Measurements from ENCODE around the gene ANKRD6. TPM values are rescaled to one million over a fixed set of nuclear protein-coding genes. Genes with fewer than 3 reads are reported as not detected.

The ANKRD6 gene
- total and polyA plus RNA-seq, 2 donors (not counting 3 experiments of a cell fraction or from before 2014, with no cell fraction given): 3.4 to 9.6 TPM

- Histone ChIP-seq H2AFZ (ENCODE audit: low read depth, low read length) (no peak overlapping the region), H3K4me1 (ENCODE audit: control insufficient read depth, extremely low read depth, insufficient read depth, low read length) (no peaks in the 10 kb centered on the region), H3K4me2 (ENCODE audit: insufficient read depth, low read length) (no peak overlapping the region), H4K20me1 (replicated peaks; ENCODE audit: control insufficient read depth, extremely low read depth, insufficient read depth, low read length) (no peaks in the 10 kb centered on the region), H3K79me2 (ENCODE audit: control insufficient read depth, insufficient read depth, low read length) (no peaks in the 10 kb centered on the region), H3K36me3 (ENCODE audit: control insufficient read depth in 2 of 2, extremely low read depth in 1 of 2, insufficient read depth in 2 of 2, low read length in 2 of 2) (no peaks in the 10 kb centered on the region), H3K9me1 (replicated peaks; ENCODE audit: control insufficient read depth, extremely low read depth, insufficient read depth, low read length) (no peaks in the 10 kb centered on the region), H3K9ac (replicated peaks; ENCODE audit: extremely low read depth, insufficient read depth, low read length) (no peak overlapping the region), H3K27ac (ENCODE audit: insufficient read depth, low read depth, low read length) (no peak overlapping the region), H3K27me3 (ENCODE audit: control insufficient read depth in 2 of 2, insufficient read depth in 2 of 2, low read length in 2 of 2) (no peaks in the 10 kb centered on the region), H3K9me3 (replicated peaks; ENCODE audit: control insufficient read depth, insufficient read depth, low read length) (no peaks in the 10 kb centered on the region), H3K4me3 (replicated peaks in 1 of 3; ENCODE audit: insufficient read depth in 1 of 3, low read depth in 1 of 3, low read length in 3 of 3) (no peak overlapping the region)
- FAIRE-seq (no peak), DNase-seq (ENCODE audit: low read depth, low spot score) (no peak)
- BruUV-seq (replicated peaks): no TSS peak
- intact Hi-C loops (cut with micrococcal nuclease): no loop called here
- ChIA-PET CTCF (interaction anchor here (0.8 to 1.7 kb wide), 3 partner anchors 14 to 232 kb away, joined by 4 to 8 read pairs (median 5); partner anchors contain the start of gene ANKRD6), POLR2A (no interaction called here)
- TF ChIP-seq JUN (IDR thresholded peaks at IDR 0.05; ENCODE audit: borderline replicate concordance, insufficient read depth, insufficient read length, low read depth): no peak
- dilution Hi-C loops (cut with MboI; ENCODE audit: extremely low pct_ligation_motif_present, low sequenced_read_pairs): no loop called here
Observed at GRCh38 chr6:89604653-89605052, 171.7 kb downstream of the ANKRD6 start.

GRCh38 chr6:89605861-89606260, 172.9 kb downstream of the ANKRD6 start:
- CTCF ChIA-PET: interaction anchor here (1.2 to 1.7 kb wide), 3 partner anchors 174 to 294 kb away, joined by 3 to 8 read pairs (median 5); partner anchors contain the start of gene ANKRD6
- no peak for TF ChIP-seq POLR2A (IDR thresholded peaks at IDR 0.05; ENCODE audit: low read depth, low read length)
- no peak for TF ChIP-seq MYC (IDR thresholded peaks at IDR 0.05; ENCODE audit: low read depth, low read length)
- no peak for TF ChIP-seq EZH2 (IDR thresholded peaks at IDR 0.05; ENCODE audit: borderline replicate concordance, low read depth, low read length, severe bottlenecking)
- no peak for TF ChIP-seq GATA2 (IDR thresholded peaks at IDR 0.05; ENCODE audit: insufficient read depth, insufficient read length, low read depth, low read length)
- TF ChIP-seq, protein P1, sequence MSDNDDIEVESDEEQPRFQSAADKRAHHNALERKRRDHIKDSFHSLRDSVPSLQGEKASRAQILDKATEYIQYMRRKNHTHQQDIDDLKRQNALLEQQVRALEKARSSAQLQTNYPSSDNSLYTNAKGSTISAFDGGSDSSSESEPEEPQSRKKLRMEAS (IDR thresholded peaks at IDR 0.05; ENCODE audit: insufficient read depth, insufficient read length): no peak
- TF ChIP-seq, protein P2, sequence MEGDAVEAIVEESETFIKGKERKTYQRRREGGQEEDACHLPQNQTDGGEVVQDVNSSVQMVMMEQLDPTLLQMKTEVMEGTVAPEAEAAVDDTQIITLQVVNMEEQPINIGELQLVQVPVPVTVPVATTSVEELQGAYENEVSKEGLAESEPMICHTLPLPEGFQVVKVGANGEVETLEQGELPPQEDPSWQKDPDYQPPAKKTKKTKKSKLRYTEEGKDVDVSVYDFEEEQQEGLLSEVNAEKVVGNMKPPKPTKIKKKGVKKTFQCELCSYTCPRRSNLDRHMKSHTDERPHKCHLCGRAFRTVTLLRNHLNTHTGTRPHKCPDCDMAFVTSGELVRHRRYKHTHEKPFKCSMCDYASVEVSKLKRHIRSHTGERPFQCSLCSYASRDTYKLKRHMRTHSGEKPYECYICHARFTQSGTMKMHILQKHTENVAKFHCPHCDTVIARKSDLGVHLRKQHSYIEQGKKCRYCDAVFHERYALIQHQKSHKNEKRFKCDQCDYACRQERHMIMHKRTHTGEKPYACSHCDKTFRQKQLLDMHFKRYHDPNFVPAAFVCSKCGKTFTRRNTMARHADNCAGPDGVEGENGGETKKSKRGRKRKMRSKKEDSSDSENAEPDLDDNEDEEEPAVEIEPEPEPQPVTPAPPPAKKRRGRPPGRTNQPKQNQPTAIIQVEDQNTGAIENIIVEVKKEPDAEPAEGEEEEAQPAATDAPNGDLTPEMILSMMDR (IDR thresholded peaks at IDR 0.05; ENCODE audit: extremely low read depth in 1 of 2, insufficient read depth in 1 of 2, low read depth in 1 of 2, low read length in 2 of 2): no peak
- no peak for TF ChIP-seq JUN (IDR thresholded peaks at IDR 0.05; ENCODE audit: borderline replicate concordance, insufficient read depth, insufficient read length, low read depth)
- TF ChIP-seq POLR2AphosphoS5 (IDR thresholded peaks at IDR 0.05; ENCODE audit: insufficient read depth, low read depth, low read length): no peak
- no peak for TF ChIP-seq FOS (IDR thresholded peaks at IDR 0.05; ENCODE audit: borderline replicate concordance, insufficient read depth, low read length)
- BruUV-seq (replicated peaks): no TSS peak

More at GRCh38 chr6:89605861-89606260, 172.9 kb downstream of the ANKRD6 start:
- no peak overlapping the region for H3K27ac ChIP-seq (ENCODE audit: insufficient read depth, low read depth, low read length)
- no peaks in the 10 kb centered on the region for H3K4me1 ChIP-seq (ENCODE audit: control insufficient read depth, extremely low read depth, insufficient read depth, low read length)
- no peak overlapping the region for H3K4me3 ChIP-seq (replicated peaks in 1 of 3; ENCODE audit: insufficient read depth in 1 of 3, low read depth in 1 of 3, low read length in 3 of 3)
- no peak overlapping the region for H2AFZ ChIP-seq (ENCODE audit: low read depth, low read length)
- POLR2A ChIA-PET: no interaction called here
- no peaks in the 10 kb centered on the region for H3K9me3 ChIP-seq (replicated peaks; ENCODE audit: control insufficient read depth, insufficient read depth, low read length)
- no peak for DNase-seq (ENCODE audit: low read depth, low spot score)
- H3K36me3 ChIP-seq (ENCODE audit: control insufficient read depth in 2 of 2, extremely low read depth in 1 of 2, insufficient read depth in 2 of 2, low read length in 2 of 2): no peaks in the 10 kb centered on the region
- H4K20me1 ChIP-seq (replicated peaks; ENCODE audit: control insufficient read depth, extremely low read depth, insufficient read depth, low read length): no peaks in the 10 kb centered on the region
- H3K27me3 ChIP-seq (ENCODE audit: control insufficient read depth in 2 of 2, insufficient read depth in 2 of 2, low read length in 2 of 2): no peaks in the 10 kb centered on the region
- intact Hi-C loops (cut with micrococcal nuclease): no loop called here
- H3K79me2 ChIP-seq (ENCODE audit: control insufficient read depth, insufficient read depth, low read length): no peaks in the 10 kb centered on the region
- dilution Hi-C loops (cut with MboI; ENCODE audit: extremely low pct_ligation_motif_present, low sequenced_read_pairs): no loop called here
- FAIRE-seq: no peak
- H3K4me2 ChIP-seq (ENCODE audit: insufficient read depth, low read length): no peak overlapping the region
- H3K9ac ChIP-seq (replicated peaks; ENCODE audit: extremely low read depth, insufficient read depth, low read length): no peak overlapping the region
- no peaks in the 10 kb centered on the region for H3K9me1 ChIP-seq (replicated peaks; ENCODE audit: control insufficient read depth, extremely low read depth, insufficient read depth, low read length)
